Stomach (tissue), 19 donors: ENCODE results near the gene GET3. TPM values are rescaled to one million over a fixed set of nuclear protein-coding genes. Genes with fewer than 3 reads are reported as not detected.
A peak's percentile ranks its signal among the peaks of the same experiment; 100 is the strongest.

Experiments
- DNase-seq, 2 donors: peaks; one replicate each; pipeline versions ENCODE4 v3.0.0 to v3.0.0-alpha.2; 2013 to 2019
- H3K27ac ChIP-seq, 5 donors: fragments of 200-600 bp in 4 of 5; sonication (generic) in 4 of 5; one replicate each; pipeline ENCODE4 v1.5.1; 2013 to 2019; ENCODE audit warnings: mild to moderate bottlenecking in 1 of 5, moderate library complexity in 1 of 5
- H3K27me3 ChIP-seq, 3 donors: fragments of 200-600 bp; sonication (generic); one replicate each; pipeline ENCODE4 v1.5.1; 2017 to 2019; ENCODE audit warnings: mixed run types in 1 of 3
- H3K36me3 ChIP-seq, 4 donors: fragments of 200-600 bp; sonication (generic); 1 replicate in 3 of 4; 2 replicates in 1 of 4; pipeline ENCODE4 v1.5.1; 2016 to 2019
- H3K4me1 ChIP-seq, 4 donors: fragments of 200-600 bp; sonication (generic); one replicate each; pipeline ENCODE4 v1.5.1; 2016 to 2019
- H3K4me3 ChIP-seq, 4 donors: fragments of 200-600 bp; sonication (generic) in 3 of 4; one replicate each; pipeline ENCODE4 v1.5.1; 2016 to 2019; ENCODE audit warnings: mild to moderate bottlenecking in 1 of 4
- H3K9me3 ChIP-seq, 4 donors: fragments of 200-600 bp; sonication (generic); one replicate each; pipeline ENCODE4 v1.5.1; 2016 to 2019
- EP300 ChIP-seq: sonication (generic); formaldehyde crosslinking; IDR thresholded peaks from one replicate; pipeline ENCODE4 v1.6.1; 2017; ENCODE audit warnings: antibody characterized with exemption
- POLR2A ChIP-seq, 4 donors: fragments of 450-650 bp; IDR thresholded peaks; one replicate each; pipeline ENCODE4 v1.6.1; 2016; ENCODE audit warnings: antibody characterized with exemption in 4 of 4, control low read depth in 2 of 4, mild to moderate bottlenecking in 1 of 4, moderate library complexity in 1 of 4
- POLR2AphosphoS5 ChIP-seq, 3 donors: sonication (generic); formaldehyde crosslinking; IDR thresholded peaks; one replicate each; pipeline ENCODE4 v1.6.1; 2016; ENCODE audit warnings: antibody characterized with exemption in 3 of 3
- WGBS, 5 donors: extraction: QIAGEN DNeasy Blood & Tissue Kit in 3 of 5; methylation state at CpG; one replicate each; pipeline versions ENCODE4 v1.1.5 to v1.1.7; 2013 to 2018; 5-methylcytosine and 5-hydroxymethylcytosine counted together
- intact Hi-C: fragments of 100-400 bp; cut with DNase I; formaldehyde crosslinking; loops from one replicate; pipeline ENCODE4 v1.15.1; 2023; ENCODE audit warnings: low total_unique reads
- long read RNA-seq, 10 donors: transcript quantifications; one replicate each; lab custom pipeline, GENCODE V29; 2026
- polyA plus RNA-seq, 3 donors: library from polyadenylated mRNA; stranded (reverse); fragments of 200-250 nt; gene quantifications; one replicate each; pipeline ENCODE4 v1.2.3, GENCODE V29; 2013
- total RNA-seq, 5 donors: library from RNA; depleted of rRNA; stranded (reverse); fragments of >200 nt; gene quantifications; one replicate each; pipeline versions ENCODE4 v1.1.0 to v1.2.3, GENCODE V29; 2014 to 2016
- TF ChIP-seq, protein P1 (sequence below), 7 experiments: fragments of 450-650 bp in 4 of 7; fragments of 200-600 bp in 3 of 7; sonication (generic) in 3 of 7; IDR thresholded peaks; one replicate each; pipeline ENCODE4 v1.5.1; 2016 to 2019; ENCODE audit warnings: antibody characterized with exemption in 7 of 7, control low read depth in 2 of 7, mild to moderate bottlenecking in 1 of 7
- donor health status: healthy with polysubstance abuse.
- donor health status: Bipolar disorder and iron deficiency.
- donor health status: healthy.

The GET3 gene
- 10 to 100 TPM in 3 of 5 donors, 1 to 10 TPM in 1, under 1 TPM in 1; 0.89 to 27.2 (median 15.5) TPM for total RNA-seq
- 10 to 100 TPM; 55.1 to 90.4 (median 75.5) TPM for polyA plus RNA-seq
- long read RNA-seq, donor 1, partial matches to known transcripts, result 6 of 11 reads
- long read RNA-seq, donor 1, other reads (novel, unspliced or antisense), result 0 of 11 reads
- long read RNA-seq, donor 2, transcript ASNA1-201 (7 exons, 1,280 nt), result major isoform, 17 of 23 reads
- long read RNA-seq, donor 2, partial matches to known transcripts, result 5 of 23 reads
- long read RNA-seq, donor 2, other reads (novel, unspliced or antisense), result 0 of 23 reads
- long read RNA-seq, donor 3, transcript ASNA1-201 (7 exons, 1,280 nt), result major isoform, 7 of 13 reads
- long read RNA-seq, donor 3, partial matches to known transcripts, result 6 of 13 reads
- long read RNA-seq, donor 3, other reads (novel, unspliced or antisense), result 0 of 13 reads
- long read RNA-seq, donor 4, partial matches to known transcripts, result 0 of 3 reads
- long read RNA-seq, donor 4, other reads (novel, unspliced or antisense), result 0 of 3 reads
- long read RNA-seq, donor 5, transcript ASNA1-201 (7 exons, 1,280 nt), result major isoform, 13 of 18 reads
- long read RNA-seq, donor 5, partial matches to known transcripts, result 5 of 18 reads
- long read RNA-seq, donor 5, other reads (novel, unspliced or antisense), result 0 of 18 reads
- long read RNA-seq, donor 6, transcript ASNA1-201 (7 exons, 1,280 nt), result major isoform, 48 of 893 reads
- long read RNA-seq, donor 6, partial matches to known transcripts, result 268 of 893 reads
- long read RNA-seq, donor 6, other reads (novel, unspliced or antisense), result 572 of 893 reads
- long read RNA-seq, donor 7, transcript ASNA1-201 (7 exons, 1,280 nt), result major isoform, 23 of 40 reads
- long read RNA-seq, donor 7, partial matches to known transcripts, result 16 of 40 reads
- long read RNA-seq, donor 7, other reads (novel, unspliced or antisense), result 0 of 40 reads
- long read RNA-seq, donor 8, transcript ASNA1-201 (7 exons, 1,280 nt), result major isoform, 12 of 12 reads
- long read RNA-seq, donor 8, partial matches to known transcripts, result 0 of 12 reads
- long read RNA-seq, donor 8, other reads (novel, unspliced or antisense), result 0 of 12 reads
- long read RNA-seq, donor 9, transcript ASNA1-201 (7 exons, 1,280 nt), result major isoform, 11 of 11 reads
- long read RNA-seq, donor 9, partial matches to known transcripts, result 0 of 11 reads
- long read RNA-seq, donor 9, other reads (novel, unspliced or antisense), result 0 of 11 reads
- long read RNA-seq, donor 10, partial matches to known transcripts, result 0 of 3 reads
- long read RNA-seq, donor 10, other reads (novel, unspliced or antisense), result 0 of 3 reads

DNA sequence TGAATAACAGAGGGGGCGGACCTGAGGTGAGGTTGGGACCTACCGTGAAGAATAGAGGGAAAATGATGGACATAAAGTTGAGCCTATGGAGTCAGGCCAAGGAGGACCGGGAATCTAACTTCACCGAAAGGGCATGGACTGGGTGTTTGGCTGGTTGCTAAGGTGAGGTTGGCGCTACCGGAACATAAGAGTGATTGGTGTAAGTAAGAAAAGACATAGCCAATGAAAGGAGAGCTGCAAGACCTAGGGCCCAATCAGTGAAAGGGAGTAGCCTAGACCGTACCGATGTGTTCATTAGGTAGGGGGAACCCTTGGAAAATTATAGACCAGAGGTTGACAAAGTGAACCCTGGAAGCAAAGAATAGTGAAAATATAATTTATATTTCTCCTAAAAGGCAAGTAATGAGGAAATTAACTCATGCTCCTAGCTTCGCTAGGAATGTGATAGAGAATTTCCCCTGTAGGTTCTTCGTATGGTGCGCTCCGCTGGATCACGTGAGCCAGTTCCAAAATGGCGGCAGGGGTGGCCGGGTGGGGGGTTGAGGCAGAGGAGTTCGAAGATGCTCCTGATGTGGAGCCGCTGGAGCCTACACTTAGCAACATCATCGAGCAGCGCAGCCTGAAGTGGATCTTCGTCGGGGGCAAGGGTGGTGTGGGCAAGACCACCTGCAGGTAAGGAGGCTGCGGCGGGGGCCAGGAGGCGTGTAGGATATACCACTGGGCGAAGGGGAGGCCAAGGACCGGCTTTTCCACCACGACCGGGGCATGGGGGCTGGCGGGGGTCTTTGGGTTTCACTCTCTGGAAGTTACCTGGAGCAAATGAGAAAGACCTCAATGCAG is at the start of gene GET3:
GET3 (plus strand) TSS at position 503 of the 840 bp plus-strand sequence; CDS start at position 512, 9 bp downstream.
- peaks cover 17 to 38% (median 38%) of the 10 kb centered on the region in 4 donors for H3K36me3 ChIP-seq
- H3K4me1 ChIP-seq, result peaks cover 35 to 54% (median 51%) of the 10 kb centered on the region in 4 donors
- peak within 1 kb of the TSS; percentile 70 to 90 (median 83) for H3K27ac ChIP-seq
- WGBS, 5 donors, result 0 to 1% (median 1%) methylated on average over 29 of the region's 29 CpGs
- H3K4me3 ChIP-seq, result peak within 1 kb of the TSS; percentile 85 to 99 (median 92)
- peak; percentile 40 to 78 (median 43) for TF ChIP-seq POLR2AphosphoS5 (IDR thresholded peaks at IDR 0.05)
- TF ChIP-seq, protein P1, sequence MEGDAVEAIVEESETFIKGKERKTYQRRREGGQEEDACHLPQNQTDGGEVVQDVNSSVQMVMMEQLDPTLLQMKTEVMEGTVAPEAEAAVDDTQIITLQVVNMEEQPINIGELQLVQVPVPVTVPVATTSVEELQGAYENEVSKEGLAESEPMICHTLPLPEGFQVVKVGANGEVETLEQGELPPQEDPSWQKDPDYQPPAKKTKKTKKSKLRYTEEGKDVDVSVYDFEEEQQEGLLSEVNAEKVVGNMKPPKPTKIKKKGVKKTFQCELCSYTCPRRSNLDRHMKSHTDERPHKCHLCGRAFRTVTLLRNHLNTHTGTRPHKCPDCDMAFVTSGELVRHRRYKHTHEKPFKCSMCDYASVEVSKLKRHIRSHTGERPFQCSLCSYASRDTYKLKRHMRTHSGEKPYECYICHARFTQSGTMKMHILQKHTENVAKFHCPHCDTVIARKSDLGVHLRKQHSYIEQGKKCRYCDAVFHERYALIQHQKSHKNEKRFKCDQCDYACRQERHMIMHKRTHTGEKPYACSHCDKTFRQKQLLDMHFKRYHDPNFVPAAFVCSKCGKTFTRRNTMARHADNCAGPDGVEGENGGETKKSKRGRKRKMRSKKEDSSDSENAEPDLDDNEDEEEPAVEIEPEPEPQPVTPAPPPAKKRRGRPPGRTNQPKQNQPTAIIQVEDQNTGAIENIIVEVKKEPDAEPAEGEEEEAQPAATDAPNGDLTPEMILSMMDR (IDR thresholded peaks at IDR 0.05), result peak in 1 of 7 experiments; percentile 31
- TF ChIP-seq EP300, result no peak
- H3K27me3 ChIP-seq, result no peaks in the 10 kb centered on the region
- no peaks in the 10 kb centered on the region for H3K9me3 ChIP-seq
- peak; percentile 91 to 99 for DNase-seq
- intact Hi-C loops, result no loop called here

DNA sequence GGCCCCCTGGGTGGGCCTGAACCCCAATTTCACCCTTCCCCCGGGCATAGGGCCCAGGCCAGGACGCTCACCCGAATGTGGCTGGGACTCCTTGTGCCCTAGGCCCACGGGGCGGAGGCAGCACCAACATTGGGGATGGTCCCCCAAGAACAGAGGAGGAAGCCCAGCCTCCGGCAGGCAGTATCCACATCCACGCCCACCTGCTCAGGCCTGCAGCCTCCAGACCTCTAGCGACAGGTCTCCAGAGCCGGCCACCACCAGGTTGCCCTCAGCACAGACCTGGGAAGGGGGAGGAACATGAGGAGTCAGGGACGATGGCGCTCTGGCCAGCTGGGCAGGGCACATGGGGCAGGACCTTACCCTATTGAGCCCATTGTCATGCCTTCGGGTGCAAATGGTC is 48.3 kb upstream of the GET3 start:
- TF ChIP-seq POLR2A (IDR thresholded peaks at IDR 0.05) (no peak), POLR2AphosphoS5 (IDR thresholded peaks at IDR 0.05) (no peak), EP300 (no peak)
- TF ChIP-seq, protein P1 (IDR thresholded peaks at IDR 0.05), result no peak
- no peak overlapping the region for H3K27ac ChIP-seq
- H3K4me1 ChIP-seq, result no peaks in the 10 kb centered on the region
- no peaks in the 10 kb centered on the region for H3K27me3 ChIP-seq
- WGBS, 5 donors, result 90 to 95% (median 93%) methylated on average over 11 to 12 of the region's 12 CpGs
- intact Hi-C loops, result no loop called here
- no peak overlapping the region for H3K4me3 ChIP-seq
- H3K9me3 ChIP-seq, result no peaks in the 10 kb centered on the region
- peaks cover 0 to 21% (median 13%) of the 10 kb centered on the region in 4 donors for H3K36me3 ChIP-seq
- DNase-seq, result no peak

DNA sequence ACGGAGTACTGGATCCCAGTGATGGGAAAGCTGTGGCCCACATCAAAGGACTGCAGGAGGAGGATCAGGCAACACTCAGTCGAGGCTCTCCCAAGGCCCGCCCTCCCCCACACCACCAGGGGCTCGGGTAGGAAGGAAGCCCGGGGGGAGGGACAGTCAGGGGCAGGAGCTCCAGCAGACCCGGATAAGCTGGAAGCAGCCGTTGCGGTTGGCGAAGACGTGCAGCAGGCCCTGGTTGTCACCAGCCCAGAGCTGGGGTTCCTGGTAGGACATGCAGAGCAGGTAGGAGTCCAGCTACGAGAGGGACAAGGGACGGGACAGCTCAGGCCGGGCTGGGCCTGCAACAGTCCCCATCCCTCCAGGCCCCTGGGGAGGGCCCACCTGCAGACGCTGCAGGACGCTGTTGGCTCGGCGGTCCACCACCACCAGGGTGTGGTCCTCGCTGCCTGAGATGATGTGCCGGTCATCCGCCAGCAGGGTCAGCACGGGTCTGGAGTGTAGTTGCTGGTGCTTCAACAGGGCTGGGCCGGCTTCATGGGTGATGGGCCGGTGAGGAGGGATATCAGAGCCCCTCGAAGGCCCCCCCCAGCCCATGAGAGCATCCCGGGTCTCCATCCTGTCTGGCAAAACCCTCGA is 47.6 kb upstream of the GET3 start:
- Histone ChIP-seq H3K4me1 (peaks cover 0 to 2% (median 2%) of the 10 kb centered on the region in 4 donors), H3K27ac (no peak overlapping the region), H3K4me3 (no peak overlapping the region), H3K27me3 (no peaks in the 10 kb centered on the region), H3K9me3 (no peaks in the 10 kb centered on the region), H3K36me3 (peaks cover 0 to 21% (median 13%) of the 10 kb centered on the region in 4 donors)
- TF ChIP-seq, protein P1 (IDR thresholded peaks at IDR 0.05), result no peak
- TF ChIP-seq POLR2AphosphoS5 (IDR thresholded peaks at IDR 0.05) (no peak), EP300 (no peak), POLR2A (IDR thresholded peaks at IDR 0.05) (no peak)
- DNase-seq, result peak in 1 of 2 donors; percentile 2
- 78 to 85% (median 82%) methylated on average over 15 to 26 of the region's 26 CpGs for WGBS, 5 donors
- intact Hi-C loops, result no loop called here
